Endothelial cell of coronary artery (primary cell): ENCODE results near the gene IMP4. TPM values are rescaled to one million over a fixed set of nuclear protein-coding genes. Genes with fewer than 3 reads are reported as not detected.

Experiments
- total RNA-seq: library from RNA; depleted of rRNA; stranded (reverse); fragments of >200 nt; gene quantifications from 2 replicates; pipeline ENCODE4 v1.2.3, GENCODE V29; 2014

Gene IMP4, protein sequence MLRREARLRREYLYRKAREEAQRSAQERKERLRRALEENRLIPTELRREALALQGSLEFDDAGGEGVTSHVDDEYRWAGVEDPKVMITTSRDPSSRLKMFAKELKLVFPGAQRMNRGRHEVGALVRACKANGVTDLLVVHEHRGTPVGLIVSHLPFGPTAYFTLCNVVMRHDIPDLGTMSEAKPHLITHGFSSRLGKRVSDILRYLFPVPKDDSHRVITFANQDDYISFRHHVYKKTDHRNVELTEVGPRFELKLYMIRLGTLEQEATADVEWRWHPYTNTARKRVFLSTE
- 120 and 123 TPM in 2 replicates for total RNA-seq

GRCh38 chr2:130342533-130343275, at the start of gene IMP4:
Gene IMP4, plus strand, starts transcription at chr2:130342897. Its CDS starts 36 bp downstream, at chr2:130342933.

GRCh38 chr2:130355578-130356431, 13.1 kb downstream of the IMP4 start, which contains the start of gene PTPN18:
Gene PTPN18, plus strand, starts transcription at chr2:130356056. Its CDS starts 52 bp downstream, at chr2:130356108.

Other genes starting within 250 kb of the IMP4 start
- 0.09 TPM in 2 replicates for gene POTEF, start 213.7 kb upstream of the IMP4 start, total RNA-seq
- gene CCDC74B, start 197.8 kb upstream of the IMP4 start, total RNA-seq = 0.72 and 0.85 TPM in 2 replicates
- gene SMPD4, start 161.3 kb upstream of the IMP4 start, total RNA-seq = 10.3 and 12.9 TPM in 2 replicates
- gene MZT2B, start 160.6 kb upstream of the IMP4 start, total RNA-seq = 165 and 219 TPM in 2 replicates
- not detected in 2 replicates for gene TUBA3E, start 144.5 kb upstream of the IMP4 start, total RNA-seq
- gene PTPN18, start 13.2 kb downstream of the IMP4 start, total RNA-seq = 10.2 and 16.9 TPM in 2 replicates
- gene POTEI, start 166.4 kb downstream of the IMP4 start, total RNA-seq = 0.09 TPM in 2 replicates
- gene CFC1B, start 178.3 kb downstream of the IMP4 start, total RNA-seq = not detected in 2 replicates